ENCODE data around the gene PEAK3. TPM values are rescaled to one million over a fixed set of nuclear protein-coding genes. Genes with fewer than 3 reads are reported as not detected.

Gene PEAK3
- total and polyA plus RNA-seq, 4 donors = 0.11 to 0.20 (median 0.16) TPM; not detected in 1

GRCh38 chr19:2246801-2247361 is 35.1 kb downstream of the PEAK3 start:
- Histone ChIP-seq H3K27ac (ENCODE audit: low read depth, low read length) (no peak overlapping the region), H3K27me3 (ENCODE audit: control insufficient read depth, insufficient read depth, low read length) (peaks cover 26% of the 10 kb centered on the region), H3K4me3 (ENCODE audit: low read depth, low read length) (no peak overlapping the region), H3K36me3 (ENCODE audit: control insufficient read depth, insufficient read depth, low read length) (peaks cover 78% of the 10 kb centered on the region), H3K9me3 (ENCODE audit: control insufficient read depth, insufficient read depth, low read length) (no peaks in the 10 kb centered on the region), H3K4me1 (ENCODE audit: control insufficient read depth, insufficient read depth, low read length) (peaks cover 26% of the 10 kb centered on the region)
- WGBS (ENCODE audit: insufficient coverage) = 83% methylated on average over 26 of the region's 26 CpGs
- no peak for DNase-seq (ENCODE audit: low read depth in 4 of 6, low spot score in 6 of 6)

- WGBS (ENCODE audit: insufficient coverage) = 89% methylated on average over 25 of the region's 25 CpGs
- H3K27me3 ChIP-seq (ENCODE audit: control insufficient read depth, insufficient read depth, low read length) = peaks cover 22% of the 10 kb centered on the region
- peaks cover 33% of the 10 kb centered on the region for H3K4me1 ChIP-seq (ENCODE audit: control insufficient read depth, insufficient read depth, low read length)
- no peaks in the 10 kb centered on the region for H3K9me3 ChIP-seq (ENCODE audit: control insufficient read depth, insufficient read depth, low read length)
- no peak for DNase-seq (ENCODE audit: low read depth in 4 of 6, low spot score in 6 of 6)
- no peak overlapping the region for H3K4me3 ChIP-seq (ENCODE audit: low read depth, low read length)
- H3K27ac ChIP-seq (ENCODE audit: low read depth, low read length) = no peak overlapping the region
- H3K36me3 ChIP-seq (ENCODE audit: control insufficient read depth, insufficient read depth, low read length) = peaks cover 85% of the 10 kb centered on the region
Observed at GRCh38 chr19:2246014-2246620, 35.9 kb downstream of the PEAK3 start.

- 96% methylated on average over 15 of the region's 15 CpGs for WGBS (ENCODE audit: insufficient coverage)
- no peak for DNase-seq (ENCODE audit: low read depth in 4 of 6, low spot score in 6 of 6)
- Histone ChIP-seq H3K9me3 (ENCODE audit: control insufficient read depth, insufficient read depth, low read length) (no peaks in the 10 kb centered on the region), H3K4me3 (ENCODE audit: low read depth, low read length) (no peak overlapping the region), H3K27me3 (ENCODE audit: control insufficient read depth, insufficient read depth, low read length) (peaks cover 16% of the 10 kb centered on the region), H3K36me3 (ENCODE audit: control insufficient read depth, insufficient read depth, low read length) (peaks cover 93% of the 10 kb centered on the region), H3K4me1 (ENCODE audit: control insufficient read depth, insufficient read depth, low read length) (peaks cover 38% of the 10 kb centered on the region), H3K27ac (ENCODE audit: low read depth, low read length) (no peak overlapping the region)
Observed at GRCh38 chr19:2245273-2245672, 36.7 kb downstream of the PEAK3 start.

GRCh38 chr19:2244486-2244885 is 37.5 kb downstream of the PEAK3 start:
- H3K36me3 ChIP-seq (ENCODE audit: control insufficient read depth, insufficient read depth, low read length) = peaks cover 90% of the 10 kb centered on the region
- WGBS (ENCODE audit: insufficient coverage) = 92% methylated on average over 21 of the region's 21 CpGs
- H3K9me3 ChIP-seq (ENCODE audit: control insufficient read depth, insufficient read depth, low read length) = no peaks in the 10 kb centered on the region
- H3K4me3 ChIP-seq (ENCODE audit: low read depth, low read length) = no peak overlapping the region
- H3K27ac ChIP-seq (ENCODE audit: low read depth, low read length) = no peak overlapping the region
- DNase-seq (ENCODE audit: low read depth in 4 of 6, low spot score in 6 of 6) = no peak
- H3K4me1 ChIP-seq (ENCODE audit: control insufficient read depth, insufficient read depth, low read length) = peaks cover 38% of the 10 kb centered on the region
- H3K27me3 ChIP-seq (ENCODE audit: control insufficient read depth, insufficient read depth, low read length) = peaks cover 8% of the 10 kb centered on the region

GRCh38 chr19:2244125-2244411 is 37.9 kb downstream of the PEAK3 start:
- no peak for DNase-seq (ENCODE audit: low read depth in 4 of 6, low spot score in 6 of 6)
- Histone ChIP-seq H3K9me3 (ENCODE audit: control insufficient read depth, insufficient read depth, low read length) (no peaks in the 10 kb centered on the region), H3K27me3 (ENCODE audit: control insufficient read depth, insufficient read depth, low read length) (peaks cover 4% of the 10 kb centered on the region), H3K4me1 (ENCODE audit: control insufficient read depth, insufficient read depth, low read length) (peaks cover 39% of the 10 kb centered on the region), H3K36me3 (ENCODE audit: control insufficient read depth, insufficient read depth, low read length) (peaks cover 86% of the 10 kb centered on the region), H3K27ac (ENCODE audit: low read depth, low read length) (no peak overlapping the region), H3K4me3 (ENCODE audit: low read depth, low read length) (no peak overlapping the region)
- 97% methylated on average over 12 of the region's 12 CpGs for WGBS (ENCODE audit: insufficient coverage)

GRCh38 chr19:2243274-2244124 is 38.5 kb downstream of the PEAK3 start:
- H3K4me3 ChIP-seq (ENCODE audit: low read depth, low read length) = no peak overlapping the region
- no peaks in the 10 kb centered on the region for H3K9me3 ChIP-seq (ENCODE audit: control insufficient read depth, insufficient read depth, low read length)
- H3K27ac ChIP-seq (ENCODE audit: low read depth, low read length) = no peak overlapping the region
- DNase-seq (ENCODE audit: low read depth in 4 of 6, low spot score in 6 of 6) = no peak
- H3K36me3 ChIP-seq (ENCODE audit: control insufficient read depth, insufficient read depth, low read length) = peaks cover 80% of the 10 kb centered on the region
- 79% methylated on average over 32 of the region's 32 CpGs for WGBS (ENCODE audit: insufficient coverage)
- H3K27me3 ChIP-seq (ENCODE audit: control insufficient read depth, insufficient read depth, low read length) = no peaks in the 10 kb centered on the region
- H3K4me1 ChIP-seq (ENCODE audit: control insufficient read depth, insufficient read depth, low read length) = peaks cover 44% of the 10 kb centered on the region

GRCh38 chr19:2242816-2243215 is 39.2 kb downstream of the PEAK3 start:
- peaks cover 49% of the 10 kb centered on the region for H3K4me1 ChIP-seq (ENCODE audit: control insufficient read depth, insufficient read depth, low read length)
- peaks cover 78% of the 10 kb centered on the region for H3K36me3 ChIP-seq (ENCODE audit: control insufficient read depth, insufficient read depth, low read length)

GRCh38 chr19:2242092-2242537 is 39.9 kb downstream of the PEAK3 start:
- Histone ChIP-seq H3K27me3 (ENCODE audit: control insufficient read depth, insufficient read depth, low read length) (no peaks in the 10 kb centered on the region), H3K4me1 (ENCODE audit: control insufficient read depth, insufficient read depth, low read length) (peaks cover 56% of the 10 kb centered on the region), H3K27ac (ENCODE audit: low read depth, low read length) (no peak overlapping the region), H3K9me3 (ENCODE audit: control insufficient read depth, insufficient read depth, low read length) (no peaks in the 10 kb centered on the region), H3K36me3 (ENCODE audit: control insufficient read depth, insufficient read depth, low read length) (peaks cover 71% of the 10 kb centered on the region), H3K4me3 (ENCODE audit: low read depth, low read length) (no peak overlapping the region)
- 92% methylated on average over 11 of the region's 12 CpGs for WGBS (ENCODE audit: insufficient coverage)
- no peak for DNase-seq (ENCODE audit: low read depth in 4 of 6, low spot score in 6 of 6)

More at GRCh38 chr19:2242816-2243215, 39.2 kb downstream of the PEAK3 start:
- H3K9me3 ChIP-seq (ENCODE audit: control insufficient read depth, insufficient read depth, low read length) = no peaks in the 10 kb centered on the region
- H3K4me3 ChIP-seq (ENCODE audit: low read depth, low read length) = no peak overlapping the region
- 97% methylated on average over 7 of the region's 8 CpGs for WGBS (ENCODE audit: insufficient coverage)
- no peak for DNase-seq (ENCODE audit: low read depth in 4 of 6, low spot score in 6 of 6)
- no peaks in the 10 kb centered on the region for H3K27me3 ChIP-seq (ENCODE audit: control insufficient read depth, insufficient read depth, low read length)
- no peak overlapping the region for H3K27ac ChIP-seq (ENCODE audit: low read depth, low read length)

- Histone ChIP-seq H3K27me3 (ENCODE audit: control insufficient read depth, insufficient read depth, low read length) (no peaks in the 10 kb centered on the region), H3K36me3 (ENCODE audit: control insufficient read depth, insufficient read depth, low read length) (peaks cover 61% of the 10 kb centered on the region), H3K27ac (ENCODE audit: low read depth, low read length) (no peak overlapping the region), H3K4me1 (ENCODE audit: control insufficient read depth, insufficient read depth, low read length) (peaks cover 54% of the 10 kb centered on the region), H3K9me3 (ENCODE audit: control insufficient read depth, insufficient read depth, low read length) (no peaks in the 10 kb centered on the region), H3K4me3 (ENCODE audit: low read depth, low read length) (no peak overlapping the region)
- WGBS (ENCODE audit: insufficient coverage) = 82% methylated on average over 38 of the region's 41 CpGs
- no peak for DNase-seq (ENCODE audit: low read depth in 4 of 6, low spot score in 6 of 6)
Observed at GRCh38 chr19:2240881-2241760, 40.9 kb downstream of the PEAK3 start.

All from spinal cord (tissue), 10 donors.